LNCAP (cell line): ENCODE results near the gene ZC3H7B.

ENCODE experiments used
- TF ChIP-seq, protein P1 (sequence below): fragments of 450-650 bp; IDR thresholded peaks from 2 replicates; pipeline ENCODE4 v1.5.1; 2017; ENCODE audit warnings: mild to moderate bottlenecking

ZC3H7B gene

GRCh38 chr22:41327124-41327523, 25.8 kb downstream of the ZC3H7B start:
- TF ChIP-seq, protein P1, sequence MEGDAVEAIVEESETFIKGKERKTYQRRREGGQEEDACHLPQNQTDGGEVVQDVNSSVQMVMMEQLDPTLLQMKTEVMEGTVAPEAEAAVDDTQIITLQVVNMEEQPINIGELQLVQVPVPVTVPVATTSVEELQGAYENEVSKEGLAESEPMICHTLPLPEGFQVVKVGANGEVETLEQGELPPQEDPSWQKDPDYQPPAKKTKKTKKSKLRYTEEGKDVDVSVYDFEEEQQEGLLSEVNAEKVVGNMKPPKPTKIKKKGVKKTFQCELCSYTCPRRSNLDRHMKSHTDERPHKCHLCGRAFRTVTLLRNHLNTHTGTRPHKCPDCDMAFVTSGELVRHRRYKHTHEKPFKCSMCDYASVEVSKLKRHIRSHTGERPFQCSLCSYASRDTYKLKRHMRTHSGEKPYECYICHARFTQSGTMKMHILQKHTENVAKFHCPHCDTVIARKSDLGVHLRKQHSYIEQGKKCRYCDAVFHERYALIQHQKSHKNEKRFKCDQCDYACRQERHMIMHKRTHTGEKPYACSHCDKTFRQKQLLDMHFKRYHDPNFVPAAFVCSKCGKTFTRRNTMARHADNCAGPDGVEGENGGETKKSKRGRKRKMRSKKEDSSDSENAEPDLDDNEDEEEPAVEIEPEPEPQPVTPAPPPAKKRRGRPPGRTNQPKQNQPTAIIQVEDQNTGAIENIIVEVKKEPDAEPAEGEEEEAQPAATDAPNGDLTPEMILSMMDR: no peak

DNA sequence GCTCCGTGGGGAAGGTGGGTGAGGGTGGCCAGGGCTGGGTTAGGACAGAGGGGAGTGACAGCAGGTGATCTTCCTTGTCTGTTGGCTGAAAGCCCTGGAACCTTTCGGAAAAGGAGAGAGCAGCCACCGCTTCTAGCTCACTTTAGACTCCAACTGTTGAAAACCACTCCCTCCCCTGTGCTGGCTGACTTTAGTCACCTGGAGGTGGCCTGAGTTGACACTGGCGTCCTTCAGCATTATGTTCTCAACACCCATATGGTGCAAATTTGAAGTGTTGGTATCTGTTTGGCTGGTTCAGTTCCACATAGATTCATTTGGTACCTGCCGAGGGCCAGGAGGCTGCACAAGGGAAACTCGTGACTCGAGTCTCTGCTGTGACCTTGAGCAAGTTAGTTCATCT, 28.8 kb downstream of the ZC3H7B start:
- TF ChIP-seq, protein P1: no peak

GRCh38 chr22:41332217-41332939, 31.1 kb downstream of the ZC3H7B start:
- TF ChIP-seq, protein P1: no peak

DNA sequence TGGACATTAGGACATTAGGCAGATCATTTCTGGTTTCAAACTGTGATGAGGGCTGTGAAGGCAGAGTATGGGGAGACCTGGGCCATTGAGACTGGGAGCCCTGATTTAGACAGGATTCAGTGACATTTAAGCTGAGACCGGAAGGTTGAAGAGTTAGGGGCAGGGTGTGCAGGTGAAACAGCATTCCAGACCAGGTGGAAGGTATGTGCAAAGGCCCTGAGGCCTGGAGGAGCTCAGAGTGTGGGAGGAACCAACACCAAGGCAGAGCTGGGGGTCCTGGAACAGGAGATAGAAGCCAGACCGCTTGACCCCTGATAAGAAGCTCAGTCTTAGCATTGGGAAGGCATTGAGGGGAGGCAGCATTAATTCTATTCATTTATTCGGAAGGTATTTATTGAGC, 32.5 kb downstream of the ZC3H7B start:
- TF ChIP-seq, protein P1: no peak

DNA sequence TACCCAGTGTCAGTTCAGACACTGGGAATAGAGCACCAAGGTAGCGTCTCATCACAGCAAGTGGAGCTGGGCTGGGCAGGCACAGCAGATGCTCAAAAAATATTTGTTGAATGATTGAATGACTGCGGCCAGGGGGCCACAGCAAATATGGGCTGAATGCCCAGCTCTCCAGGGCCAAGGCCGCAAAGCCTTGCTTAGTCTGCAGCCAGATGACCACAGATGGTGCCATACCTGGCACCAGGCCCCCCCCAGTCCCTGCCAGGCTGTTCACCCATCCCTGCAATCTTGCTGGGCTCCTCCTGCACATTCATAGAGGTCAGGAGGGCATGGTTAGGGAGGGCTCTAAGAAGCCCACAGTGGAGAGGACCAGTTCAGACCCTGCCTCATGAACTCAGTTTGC, 32.9 kb downstream of the ZC3H7B start:
- TF ChIP-seq, protein P1: no peak

GRCh38 chr22:41334951-41335635, 33.8 kb downstream of the ZC3H7B start:
- TF ChIP-seq, protein P1: no peak

GRCh38 chr22:41338614-41339212, 37.4 kb downstream of the ZC3H7B start:
- TF ChIP-seq, protein P1: no peak
